ENCODE results near the gene MTF1.
"Not testable (repeated sequence)": the region's sequence is repeated elsewhere in the genome, so short reads cannot be mapped to it uniquely, and the experiment has no call there.

MTF1 gene

DNA sequence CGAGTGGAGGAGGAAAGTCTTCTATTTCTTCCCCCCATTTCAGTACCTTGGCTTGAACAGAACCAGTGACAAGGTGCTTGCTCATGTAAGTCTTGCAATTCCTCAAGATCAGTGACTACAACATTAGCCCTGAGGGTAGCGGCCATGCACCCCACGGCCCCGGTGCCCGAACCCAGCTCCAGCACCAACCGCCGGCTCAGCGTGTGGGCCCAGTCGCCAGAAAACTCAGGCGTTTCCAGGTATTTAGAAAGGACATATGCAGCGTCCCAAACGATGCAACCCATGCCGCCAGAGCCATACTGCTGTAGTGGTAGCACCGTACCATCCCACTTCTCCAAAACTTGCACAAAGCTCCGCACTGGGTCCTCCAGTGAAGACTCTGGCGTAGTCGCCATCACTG is 76.9 kb downstream of the MTF1 start:
- DNase-seq: no peak

- DNase-seq: no peak
Observed at GRCh38 chr1:37778654-37779053, 80.7 kb downstream of the MTF1 start.

DNA sequence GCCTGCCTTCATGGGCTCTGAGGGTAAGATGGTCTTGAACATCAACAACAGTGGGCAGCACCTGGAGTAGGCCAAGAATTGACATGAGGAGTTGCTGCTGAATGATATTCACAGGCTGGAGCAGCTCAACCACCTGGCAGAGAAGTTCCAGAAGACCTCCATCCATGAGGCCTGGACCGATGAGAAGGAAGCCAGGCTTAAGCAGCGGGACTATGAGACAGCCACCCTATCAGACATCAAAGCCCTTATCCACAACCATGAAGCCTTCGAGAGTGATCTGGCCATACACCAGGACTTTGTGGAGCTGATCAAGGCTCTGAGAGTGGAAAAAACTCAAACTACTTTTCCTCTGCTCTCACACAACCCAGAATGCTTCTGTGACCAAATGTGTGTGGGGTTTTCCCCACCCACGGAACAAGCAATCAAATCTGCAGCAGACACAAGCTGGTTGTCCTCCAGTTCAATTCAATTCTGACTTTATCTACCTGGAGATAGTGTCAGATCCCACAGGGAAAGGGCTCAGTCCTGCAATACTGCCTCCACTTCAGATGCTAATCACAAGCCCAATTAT is 82.4 kb downstream of the MTF1 start:
- DNase-seq: no peak

DNA sequence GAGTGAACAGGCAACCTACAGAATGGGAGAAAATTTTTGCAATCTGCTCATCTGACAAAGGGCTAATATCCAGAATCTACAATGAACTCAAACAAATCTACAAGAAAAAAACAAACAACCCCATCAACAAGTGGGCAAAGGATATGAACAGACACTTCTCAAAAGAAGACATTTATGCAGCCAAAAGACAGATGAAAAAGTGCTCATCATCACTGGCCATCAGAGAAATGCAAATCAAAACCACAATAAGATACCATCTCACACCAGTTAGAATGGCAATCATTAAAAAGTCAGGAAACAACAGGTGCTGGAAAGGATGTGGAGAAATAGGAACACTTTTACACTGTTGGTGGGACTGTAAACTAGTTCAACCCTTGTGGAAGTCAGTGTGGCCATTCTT is 88.0 kb downstream of the MTF1 start:
- DNase-seq: not testable (repeated sequence)

- no peak for DNase-seq
Observed at GRCh38 chr1:37767488-37767887, 91.9 kb downstream of the MTF1 start.

- DNase-seq: no peak
Observed at GRCh38 chr1:37765916-37766664, 93.3 kb downstream of the MTF1 start.

GRCh38 chr1:37764888-37765441 is 94.4 kb downstream of the MTF1 start, which contains the start of gene EPHA10:
TSS of gene EPHA10 (minus strand) at chr1:37765120. CDS start at chr1:37765066, 54 bp downstream.
- no peak for DNase-seq

DNA sequence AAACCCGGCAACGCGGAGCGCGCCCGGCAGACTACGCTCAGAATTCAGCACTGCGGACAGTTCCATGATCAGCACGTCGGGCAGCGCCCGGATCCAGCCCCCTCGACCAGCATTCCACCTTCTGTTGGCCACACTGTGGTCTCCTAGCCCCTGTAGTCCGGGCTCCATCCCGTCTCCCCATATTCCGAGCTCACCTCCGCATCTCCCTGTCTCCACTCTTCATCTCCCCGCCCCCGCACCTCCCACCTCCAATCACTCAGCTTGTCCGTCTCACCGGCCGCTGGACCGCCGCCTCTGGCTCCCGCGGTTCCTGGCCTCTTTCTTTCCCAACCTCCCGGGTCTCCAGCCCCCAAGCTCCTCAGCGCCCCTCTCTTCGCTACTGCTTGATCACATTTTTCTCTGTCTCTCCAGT is 95.0 kb downstream of the MTF1 start:
- peak; percentile 4 for DNase-seq

- DNase-seq: no peak
Observed at GRCh38 chr1:37763791-37764413, 95.5 kb downstream of the MTF1 start.

DNA sequence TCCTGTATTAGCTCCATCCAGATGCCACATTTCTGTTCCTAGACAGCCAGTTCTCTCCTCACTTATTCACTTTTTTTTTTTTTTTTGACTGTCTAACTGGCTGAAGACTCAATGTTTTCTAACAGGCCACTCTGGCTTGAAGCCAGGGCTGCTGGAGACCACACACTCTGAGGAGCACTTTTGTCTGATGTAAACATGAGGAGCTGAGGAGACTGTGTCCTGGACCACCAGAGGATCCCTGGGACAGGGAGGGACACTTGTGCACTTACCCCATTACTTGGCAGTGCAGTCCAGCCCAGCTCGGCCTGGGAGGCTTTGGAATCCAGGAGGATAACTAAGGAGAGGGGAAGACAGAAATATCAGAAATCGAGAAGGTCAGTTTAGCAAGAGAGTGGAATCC is 96.9 kb downstream of the MTF1 start:
- DNase-seq: no peak

DNA sequence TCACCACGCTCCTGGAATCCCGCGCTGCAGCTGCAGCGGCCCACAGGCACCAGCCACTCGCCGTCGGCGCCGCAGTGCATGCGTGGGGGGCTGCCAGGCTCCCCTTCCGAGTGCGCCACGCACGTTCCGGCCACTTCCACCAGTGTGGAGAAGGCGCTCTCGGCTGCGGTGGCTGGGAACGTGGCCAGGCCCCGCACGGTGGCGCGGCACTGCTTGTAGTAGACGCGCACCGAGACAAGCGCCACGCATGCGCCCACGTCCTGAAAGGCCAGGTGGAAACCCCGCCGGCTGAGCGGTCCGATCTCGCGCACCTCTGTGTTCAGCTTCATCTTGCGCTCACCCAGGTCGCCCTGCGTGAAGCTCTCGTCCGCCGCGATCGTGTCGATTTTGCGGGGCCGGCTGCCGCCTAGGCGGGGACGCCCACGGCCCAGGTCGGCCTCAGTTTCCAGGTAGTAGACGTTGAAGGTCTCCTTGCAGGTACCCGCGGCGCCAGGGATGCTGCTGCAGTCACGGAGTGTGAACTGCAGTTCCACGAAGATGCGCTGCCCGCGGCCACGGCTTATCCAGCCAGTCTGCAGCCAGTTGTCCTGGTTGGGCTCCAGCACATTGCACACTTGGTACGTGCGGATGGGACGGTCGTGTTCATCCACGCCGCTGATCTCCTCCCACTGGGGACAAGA is 97.8 kb downstream of the MTF1 start:
- no peak for DNase-seq
